CD4-positive, alpha-beta T cell treated with Interleukin-12 subunit alpha and Interleukin-12 subunit beta, for 1 hour (primary cell): ENCODE measurements around the gene TREM1.

ENCODE experiments used
- DNase-seq: peaks from one replicate; pipeline ENCODE4 v3.0.0-alpha.2; 2020

TREM1 gene

GRCh38 chr6:41294214-41294872, 7.9 kb upstream of the TREM1 start:
- DNase-seq, result no peak

- no peak for DNase-seq
Observed at GRCh38 chr6:41291717-41292116, 5.2 kb upstream of the TREM1 start.

- DNase-seq, result no peak
Observed at GRCh38 chr6:41289815-41290214, 3.3 kb upstream of the TREM1 start.

- DNase-seq, result no peak
Observed at GRCh38 chr6:41288754-41289129, 2.3 kb upstream of the TREM1 start.

- DNase-seq, result no peak
Observed at GRCh38 chr6:41288030-41288753, 1.7 kb upstream of the TREM1 start.

- DNase-seq, result no peak
Observed at GRCh38 chr6:41284726-41285125, 1.8 kb downstream of the TREM1 start.

GRCh38 chr6:41283600-41283999, 2.9 kb downstream of the TREM1 start:
- DNase-seq, result no peak

- no peak for DNase-seq
Observed at GRCh38 chr6:41280381-41281057, 6.0 kb downstream of the TREM1 start.

- DNase-seq, result peak; percentile 74
Observed at GRCh38 chr6:41278699-41279405, 7.6 kb downstream of the TREM1 start.

- no peak for DNase-seq
Observed at GRCh38 chr6:41277605-41278004, 8.9 kb downstream of the TREM1 start.

GRCh38 chr6:41275489-41275888, 11.0 kb downstream of the TREM1 start:
- DNase-seq, result no peak

GRCh38 chr6:41274256-41274655, 12.2 kb downstream of the TREM1 start:
- no peak for DNase-seq

- DNase-seq, result no peak
Observed at GRCh38 chr6:41273714-41274113, 12.8 kb downstream of the TREM1 start.

GRCh38 chr6:41272591-41273240, 13.8 kb downstream of the TREM1 start:
- no peak for DNase-seq

GRCh38 chr6:41271901-41272395, 14.5 kb downstream of the TREM1 start:
- DNase-seq, result peak; percentile 14

GRCh38 chr6:41269716-41270115, 16.8 kb downstream of the TREM1 start:
- DNase-seq, result no peak

- DNase-seq, result no peak
Observed at GRCh38 chr6:41269166-41269565, 17.3 kb downstream of the TREM1 start.

GRCh38 chr6:41268478-41268877, 18.0 kb downstream of the TREM1 start:
- DNase-seq, result no peak

- no peak for DNase-seq
Observed at GRCh38 chr6:41266541-41266940, 19.9 kb downstream of the TREM1 start.

- no peak for DNase-seq
Observed at GRCh38 chr6:41263267-41263666, 23.2 kb downstream of the TREM1 start.

GRCh38 chr6:41262401-41262800, 24.1 kb downstream of the TREM1 start:
- no peak for DNase-seq

- DNase-seq, result no peak
Observed at GRCh38 chr6:41258196-41258493, 28.3 kb downstream of the TREM1 start.
